Breast epithelium (tissue), 4 donors: Measurements from ENCODE around the gene NLK. TPM values are rescaled to one million over a fixed set of nuclear protein-coding genes. Genes with fewer than 3 reads are reported as not detected.

Source experiments
- DNase-seq, 2 donors: peaks; one replicate each; pipeline ENCODE4 v3.0.0-alpha.2; 2019; ENCODE audit warnings: low spot score in 2 of 2
- H3K27ac ChIP-seq, 2 donors: fragments of 200-600 bp; sonication (generic) in 1 of 2; one replicate each; pipeline ENCODE4 v1.5.1; 2016 to 2019; ENCODE audit warnings: mild to moderate bottlenecking in 1 of 2
- H3K27me3 ChIP-seq, 2 donors: fragments of 200-600 bp; sonication (generic) in 1 of 2; one replicate each; pipeline versions ENCODE4 v1.5.1 to v1.6.0; 2017 to 2019; ENCODE audit warnings: control low read depth in 1 of 2, mild to moderate bottlenecking in 1 of 2
- H3K36me3 ChIP-seq: fragments of 200-600 bp; one replicate; pipeline ENCODE4 v1.5.1; 2019
- H3K4me1 ChIP-seq, 2 donors: fragments of 200-600 bp; sonication (generic); one replicate each; pipeline ENCODE4 v1.5.1; 2016 to 2019; ENCODE audit warnings: control low read depth in 1 of 2
- H3K4me3 ChIP-seq, 3 donors: fragments of 200-600 bp; sonication (generic); 1 replicate in 2 of 3; 2 replicates in 1 of 3; pipeline ENCODE4 v1.5.1; 2016 to 2019; ENCODE audit warnings: mild to moderate bottlenecking in 3 of 3, moderate library complexity in 2 of 3
- H3K9me3 ChIP-seq, 2 donors: fragments of 200-600 bp; sonication (generic) in 1 of 2; one replicate each; pipeline ENCODE4 v1.5.1; 2016 to 2019; ENCODE audit warnings: control low read depth in 1 of 2
- CTCF ChIP-seq, 3 donors: fragments of 450-650 bp; IDR thresholded peaks; one replicate each; pipeline ENCODE4 v1.5.1; 2016 to 2017; ENCODE audit warnings: antibody characterized with exemption in 3 of 3, mild to moderate bottlenecking in 3 of 3, moderate library complexity in 3 of 3
- POLR2A ChIP-seq: fragments of 450-650 bp; IDR thresholded peaks from one replicate; pipeline ENCODE4 v1.6.1; 2016; ENCODE audit warnings: antibody characterized with exemption, mild to moderate bottlenecking, moderate library complexity
- POLR2AphosphoS5 ChIP-seq, 3 donors: sonication (generic); formaldehyde crosslinking; IDR thresholded peaks; one replicate each; pipeline ENCODE4 v1.6.1; 2017; ENCODE audit warnings: antibody characterized with exemption in 3 of 3
- intact Hi-C: fragments of 100-400 bp; cut with DNase I; formaldehyde crosslinking; loops from one replicate; pipeline ENCODE4 v1.15.1; 2023; ENCODE audit warnings: low total_unique reads
- total RNA-seq, 3 donors: library from RNA; depleted of rRNA; stranded (reverse); fragments of >200 nt; gene quantifications; one replicate each; pipeline ENCODE4 v1.1.0, GENCODE V29; 2016

NLK gene
- total RNA-seq, 3 donors from 2014 or later, result 19.8 to 35.1 (median 27.5) TPM

DNA sequence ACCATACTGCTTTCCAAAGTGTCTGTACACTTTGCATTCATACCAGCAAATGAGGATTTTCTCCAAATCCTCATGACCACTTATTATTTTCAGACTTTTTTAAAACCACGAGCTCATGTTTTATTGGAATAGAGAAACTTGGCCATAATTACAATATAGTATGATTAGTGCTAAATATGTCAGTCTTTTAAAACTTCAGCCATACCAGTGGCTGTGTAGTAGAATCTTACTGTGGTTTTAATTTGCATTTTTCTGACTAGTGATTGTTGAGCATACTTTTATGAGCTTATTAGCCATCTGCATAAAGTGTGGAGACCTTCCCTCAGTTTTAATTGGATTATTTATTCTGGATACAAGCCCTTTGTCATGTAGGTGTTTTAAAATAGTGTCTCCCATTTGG, 57.8 kb downstream of the NLK start:
- no peaks in the 10 kb centered on the region for H3K9me3 ChIP-seq
- H3K27ac ChIP-seq, result no peak overlapping the region
- H3K27me3 ChIP-seq, result no peaks in the 10 kb centered on the region
- H3K36me3 ChIP-seq, result no peaks in the 10 kb centered on the region
- DNase-seq, result no peak
- no peak overlapping the region for H3K4me3 ChIP-seq
- intact Hi-C loops, result no loop called here
- TF ChIP-seq POLR2AphosphoS5 (IDR thresholded peaks at IDR 0.05), result no peak
- TF ChIP-seq CTCF (IDR thresholded peaks at IDR 0.05), result no peak
- TF ChIP-seq POLR2A, result no peak
- no peaks in the 10 kb centered on the region for H3K4me1 ChIP-seq

DNA sequence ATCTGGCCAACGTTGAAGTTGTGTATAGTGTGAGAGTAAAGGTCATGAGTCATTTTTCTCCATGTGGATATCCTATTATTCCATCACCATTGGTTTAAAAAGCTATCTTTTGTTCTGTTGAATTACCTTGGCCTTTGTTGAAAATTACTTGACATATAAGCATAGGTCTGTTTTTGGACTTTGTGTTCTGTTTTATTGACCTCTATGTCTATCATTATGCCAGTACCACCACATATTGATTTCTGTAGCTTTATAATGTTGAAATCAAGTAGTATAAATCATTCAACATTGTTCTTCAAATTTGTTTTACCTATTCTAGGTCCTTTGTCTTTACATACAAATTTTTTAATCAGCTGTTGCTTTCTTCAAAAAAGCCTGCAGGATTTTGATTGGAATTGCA, 58.5 kb downstream of the NLK start:
- TF ChIP-seq POLR2A (no peak), POLR2AphosphoS5 (IDR thresholded peaks at IDR 0.05) (no peak), CTCF (IDR thresholded peaks at IDR 0.05) (no peak)

DNA sequence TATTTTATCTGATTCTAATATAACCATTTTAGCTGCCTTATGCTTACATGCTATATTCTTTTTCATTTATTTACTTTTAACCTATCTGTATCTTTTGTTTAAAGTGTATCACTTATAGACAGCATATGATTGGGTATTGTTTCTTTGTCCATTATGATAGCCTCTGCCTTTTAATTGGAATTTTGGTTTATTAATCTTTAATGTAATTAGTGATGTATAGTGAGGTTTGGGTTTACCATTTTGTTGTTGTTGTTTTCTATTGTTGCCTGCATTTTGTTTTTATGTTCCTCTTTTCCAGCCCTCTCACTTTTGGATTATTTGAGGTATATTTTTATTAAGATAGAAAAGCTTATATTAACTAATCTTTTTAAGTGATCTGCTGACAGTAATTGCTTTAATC, 59.4 kb downstream of the NLK start:
- H3K36me3 ChIP-seq, result no peaks in the 10 kb centered on the region
- H3K27ac ChIP-seq, result no peak overlapping the region
- H3K4me1 ChIP-seq, result no peaks in the 10 kb centered on the region
- intact Hi-C loops, result no loop called here
- no peaks in the 10 kb centered on the region for H3K9me3 ChIP-seq
- no peaks in the 10 kb centered on the region for H3K27me3 ChIP-seq
- no peak for TF ChIP-seq CTCF (IDR thresholded peaks at IDR 0.05)
- TF ChIP-seq POLR2AphosphoS5 (IDR thresholded peaks at IDR 0.05), result no peak
- TF ChIP-seq POLR2A, result no peak
- DNase-seq, result no peak
- H3K4me3 ChIP-seq, result no peak overlapping the region

More for the DNA sequence above, 58.5 kb downstream of the NLK start:
- no peak for DNase-seq
- intact Hi-C loops, result no loop called here
- Histone ChIP-seq H3K9me3 (no peaks in the 10 kb centered on the region), H3K27me3 (no peaks in the 10 kb centered on the region), H3K27ac (no peak overlapping the region), H3K4me1 (no peaks in the 10 kb centered on the region), H3K36me3 (no peaks in the 10 kb centered on the region), H3K4me3 (no peak overlapping the region)

DNA sequence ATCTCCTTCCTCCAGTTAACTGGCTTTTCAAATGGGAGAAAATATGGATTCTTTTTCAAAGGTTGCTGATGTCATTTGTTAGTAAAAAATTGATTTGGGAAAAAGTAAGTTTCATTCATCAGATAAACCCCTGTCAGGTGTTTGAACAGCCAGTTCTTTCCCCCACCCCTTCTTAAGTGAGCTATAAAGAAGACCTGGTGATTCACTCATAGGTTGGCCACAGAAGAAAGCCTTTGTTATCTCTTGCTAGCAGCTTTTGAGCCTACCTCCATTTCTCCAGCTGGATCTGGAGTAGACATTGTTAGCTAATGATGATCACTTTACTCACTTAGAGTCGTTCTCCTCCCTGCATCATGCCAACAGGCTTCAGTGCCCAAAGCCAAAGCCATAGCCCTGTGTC, 63.0 kb downstream of the NLK start:
- no peak overlapping the region for H3K4me3 ChIP-seq
- DNase-seq, result no peak
- no peaks in the 10 kb centered on the region for H3K36me3 ChIP-seq
- no peaks in the 10 kb centered on the region for H3K27me3 ChIP-seq
- H3K4me1 ChIP-seq, result no peaks in the 10 kb centered on the region
- intact Hi-C loops, result no loop called here
- no peak overlapping the region for H3K27ac ChIP-seq
- no peaks in the 10 kb centered on the region for H3K9me3 ChIP-seq
- TF ChIP-seq CTCF (IDR thresholded peaks at IDR 0.05) (no peak), POLR2A (no peak), POLR2AphosphoS5 (IDR thresholded peaks at IDR 0.05) (no peak)

DNA sequence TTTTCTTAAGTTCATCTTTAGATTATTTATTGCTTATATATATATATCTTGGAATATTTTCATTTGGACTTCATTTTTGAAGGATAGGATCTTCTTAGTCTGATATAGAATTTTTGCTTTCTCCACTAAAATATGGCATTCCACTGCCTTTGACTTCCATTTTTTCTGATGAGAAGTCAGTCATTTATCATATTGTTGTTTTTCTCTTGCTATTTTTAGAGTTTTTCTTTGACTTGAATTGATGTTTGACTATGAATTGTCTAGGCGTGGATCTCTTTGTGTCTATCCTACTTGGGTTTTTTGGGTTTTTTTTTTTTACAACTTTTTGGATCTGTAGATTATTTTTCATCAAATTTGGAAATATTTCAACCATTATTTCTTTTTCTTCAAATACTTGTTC, 67.7 kb downstream of the NLK start:
- Histone ChIP-seq H3K36me3 (no peaks in the 10 kb centered on the region), H3K27ac (no peak overlapping the region), H3K27me3 (no peaks in the 10 kb centered on the region), H3K4me3 (no peak overlapping the region), H3K4me1 (no peaks in the 10 kb centered on the region), H3K9me3 (no peaks in the 10 kb centered on the region)
- TF ChIP-seq POLR2A (no peak), CTCF (IDR thresholded peaks at IDR 0.05) (no peak), POLR2AphosphoS5 (IDR thresholded peaks at IDR 0.05) (no peak)
- DNase-seq, result no peak
- intact Hi-C loops, result no loop called here
